ENCODE results near the gene AICDA.

DNA sequence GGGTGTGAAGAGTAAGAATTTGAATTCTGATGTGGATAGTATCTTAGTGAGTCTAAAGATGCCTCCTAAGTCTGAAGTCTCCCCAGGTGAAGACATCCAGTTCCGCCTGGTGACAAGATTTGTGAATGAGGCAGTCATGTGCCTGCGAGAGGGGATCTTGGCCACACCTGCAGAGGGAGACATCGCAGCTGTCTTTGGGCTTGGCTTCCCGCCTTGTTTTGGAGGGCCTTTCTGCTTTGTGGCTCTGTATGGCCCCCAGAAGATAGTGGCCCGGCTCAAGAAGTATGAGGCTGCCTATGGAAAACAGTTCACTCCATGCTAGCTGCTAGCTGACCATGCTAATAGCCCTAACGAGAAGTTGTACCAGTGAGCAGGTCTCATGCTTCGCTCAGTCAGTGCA is 24.6 kb upstream of the AICDA start:
- TF ChIP-seq, protein P1, sequence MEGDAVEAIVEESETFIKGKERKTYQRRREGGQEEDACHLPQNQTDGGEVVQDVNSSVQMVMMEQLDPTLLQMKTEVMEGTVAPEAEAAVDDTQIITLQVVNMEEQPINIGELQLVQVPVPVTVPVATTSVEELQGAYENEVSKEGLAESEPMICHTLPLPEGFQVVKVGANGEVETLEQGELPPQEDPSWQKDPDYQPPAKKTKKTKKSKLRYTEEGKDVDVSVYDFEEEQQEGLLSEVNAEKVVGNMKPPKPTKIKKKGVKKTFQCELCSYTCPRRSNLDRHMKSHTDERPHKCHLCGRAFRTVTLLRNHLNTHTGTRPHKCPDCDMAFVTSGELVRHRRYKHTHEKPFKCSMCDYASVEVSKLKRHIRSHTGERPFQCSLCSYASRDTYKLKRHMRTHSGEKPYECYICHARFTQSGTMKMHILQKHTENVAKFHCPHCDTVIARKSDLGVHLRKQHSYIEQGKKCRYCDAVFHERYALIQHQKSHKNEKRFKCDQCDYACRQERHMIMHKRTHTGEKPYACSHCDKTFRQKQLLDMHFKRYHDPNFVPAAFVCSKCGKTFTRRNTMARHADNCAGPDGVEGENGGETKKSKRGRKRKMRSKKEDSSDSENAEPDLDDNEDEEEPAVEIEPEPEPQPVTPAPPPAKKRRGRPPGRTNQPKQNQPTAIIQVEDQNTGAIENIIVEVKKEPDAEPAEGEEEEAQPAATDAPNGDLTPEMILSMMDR (IDR thresholded peaks at IDR 0.05; ENCODE audit: low read depth, low read length) = peak; percentile 57
- TF ChIP-seq EZH2phosphoT487 (IDR thresholded peaks at IDR 0.05; ENCODE audit: low read depth) = no peak

Data from OCI-LY3 (cell line).